ENCODE data around the gene RASSF5.

RASSF5 gene

GRCh38 chr1:206496131-206496793 is 11.1 kb upstream of the RASSF5 start:
- Mint-ChIP-seq H3K27ac (peak overlapping the region; percentile 96), H3K36me3 (peaks cover 47 to 66% of the 10 kb centered on the region in 2 donors), H3K27me3 (no peaks in the 10 kb centered on the region), H3K9me3 (no peaks in the 10 kb centered on the region), H3K4me3 (peak overlapping the region; percentile 59 to 77), H3K4me1 (peaks cover 49 to 66% of the 10 kb centered on the region in 2 donors)
- ATAC-seq (replicated peaks) (peak; percentile 82 to 86), DNase-seq (peak; percentile 44)

GRCh38 chr1:206497363-206497762 is 10.0 kb upstream of the RASSF5 start:
- Mint-ChIP-seq H3K36me3 (peaks cover 43 to 63% of the 10 kb centered on the region in 2 donors), H3K9me3 (no peaks in the 10 kb centered on the region), H3K27me3 (no peaks in the 10 kb centered on the region), H3K4me3 (peak overlapping the region; percentile 59 to 77), H3K4me1 (peaks cover 43 to 63% of the 10 kb centered on the region in 2 donors), H3K27ac (peak overlapping the region; percentile 96)
- DNase-seq: no peak
- peak; percentile 21 to 23 for ATAC-seq (replicated peaks)

GRCh38 chr1:206497774-206498173 is 9.6 kb upstream of the RASSF5 start:
- Mint-ChIP-seq H3K27me3 (no peaks in the 10 kb centered on the region), H3K36me3 (peaks cover 39 to 59% of the 10 kb centered on the region in 2 donors), H3K4me1 (peaks cover 41 to 62% of the 10 kb centered on the region in 2 donors), H3K4me3 (peak overlapping the region in 1 of 2 donors; percentile 60), H3K9me3 (no peaks in the 10 kb centered on the region), H3K27ac (no peak overlapping the region)
- ATAC-seq (replicated peaks) (no peak), DNase-seq (no peak)

- ATAC-seq (replicated peaks): no peak
- Mint-ChIP-seq H3K9me3 (no peaks in the 10 kb centered on the region), H3K27ac (peak overlapping the region; percentile 67), H3K27me3 (no peaks in the 10 kb centered on the region), H3K36me3 (peaks cover 31 to 49% of the 10 kb centered on the region in 2 donors), H3K4me3 (no peak overlapping the region), H3K4me1 (peaks cover 44 to 60% of the 10 kb centered on the region in 2 donors)
- DNase-seq: no peak
These were observed 8.6 kb upstream of the RASSF5 start for GRCh38 chr1:206498685-206499084.

GRCh38 chr1:206500046-206500445 is 7.3 kb upstream of the RASSF5 start:
- H3K9me3 Mint-ChIP-seq: no peaks in the 10 kb centered on the region
- H3K4me3 Mint-ChIP-seq: no peak overlapping the region
- H3K36me3 Mint-ChIP-seq: peaks cover 24 to 43% of the 10 kb centered on the region in 2 donors
- no peak overlapping the region for H3K27ac Mint-ChIP-seq
- H3K27me3 Mint-ChIP-seq: peaks cover 0 to 3% of the 10 kb centered on the region in 2 donors
- DNase-seq: no peak
- ATAC-seq (replicated peaks): no peak
- peaks cover 51 to 61% of the 10 kb centered on the region in 2 donors for H3K4me1 Mint-ChIP-seq

- no peak overlapping the region for H3K27ac Mint-ChIP-seq
- ATAC-seq (replicated peaks): no peak
- H3K4me1 Mint-ChIP-seq: peaks cover 50 to 61% of the 10 kb centered on the region in 2 donors
- H3K4me3 Mint-ChIP-seq: no peak overlapping the region
- no peak for DNase-seq
- H3K27me3 Mint-ChIP-seq: peaks cover 0 to 15% of the 10 kb centered on the region in 2 donors
- no peaks in the 10 kb centered on the region for H3K9me3 Mint-ChIP-seq
- peaks cover 19 to 35% of the 10 kb centered on the region in 2 donors for H3K36me3 Mint-ChIP-seq
These were observed 5.5 kb upstream of the RASSF5 start for GRCh38 chr1:206501881-206502280.

GRCh38 chr1:206502403-206502802 is 4.9 kb upstream of the RASSF5 start:
- H3K4me1 Mint-ChIP-seq: peaks cover 45 to 57% of the 10 kb centered on the region in 2 donors
- H3K27me3 Mint-ChIP-seq: peaks cover 0 to 15% of the 10 kb centered on the region in 2 donors
- no peak overlapping the region for H3K4me3 Mint-ChIP-seq
- H3K36me3 Mint-ChIP-seq: peaks cover 16 to 30% of the 10 kb centered on the region in 2 donors
- no peak overlapping the region for H3K27ac Mint-ChIP-seq
- ATAC-seq (replicated peaks): no peak
- DNase-seq: no peak
- no peaks in the 10 kb centered on the region for H3K9me3 Mint-ChIP-seq

GRCh38 chr1:206502812-206503211 is 4.5 kb upstream of the RASSF5 start:
- ATAC-seq (replicated peaks): no peak
- Mint-ChIP-seq H3K4me1 (peaks cover 40 to 55% of the 10 kb centered on the region in 2 donors), H3K9me3 (no peaks in the 10 kb centered on the region), H3K4me3 (no peak overlapping the region), H3K27me3 (peaks cover 0 to 15% of the 10 kb centered on the region in 2 donors), H3K27ac (no peak overlapping the region), H3K36me3 (peaks cover 16 to 28% of the 10 kb centered on the region in 2 donors)
- no peak for DNase-seq

GRCh38 chr1:206503591-206504362 is 3.6 kb upstream of the RASSF5 start:
- DNase-seq (peak; percentile 48), ATAC-seq (replicated peaks) (peak; percentile 41 to 69)
- peaks cover 10 to 19% of the 10 kb centered on the region in 2 donors for H3K36me3 Mint-ChIP-seq
- H3K4me1 Mint-ChIP-seq: peaks cover 40 to 55% of the 10 kb centered on the region in 2 donors
- peaks cover 6 to 20% of the 10 kb centered on the region in 2 donors for H3K27me3 Mint-ChIP-seq
- no peak overlapping the region for H3K4me3 Mint-ChIP-seq
- peak overlapping the region; percentile 3 for H3K27ac Mint-ChIP-seq
- H3K9me3 Mint-ChIP-seq: no peaks in the 10 kb centered on the region

GRCh38 chr1:206504363-206504713 is 3.0 kb upstream of the RASSF5 start:
- peak overlapping the region in 1 of 2 donors; percentile 4 for H3K4me3 Mint-ChIP-seq
- peaks cover 42 to 54% of the 10 kb centered on the region in 2 donors for H3K4me1 Mint-ChIP-seq
- H3K27me3 Mint-ChIP-seq: peaks cover 12 to 26% of the 10 kb centered on the region in 2 donors
- peak overlapping the region; percentile 3 for H3K27ac Mint-ChIP-seq
- ATAC-seq (replicated peaks) (no peak), DNase-seq (no peak)
- H3K9me3 Mint-ChIP-seq: no peaks in the 10 kb centered on the region
- peaks cover 7 to 15% of the 10 kb centered on the region in 2 donors for H3K36me3 Mint-ChIP-seq

GRCh38 chr1:206505702-206506355 is 1.5 kb upstream of the RASSF5 start:
- peaks cover 42 to 61% of the 10 kb centered on the region in 2 donors for H3K4me1 Mint-ChIP-seq
- peaks cover 19 to 36% of the 10 kb centered on the region in 2 donors for H3K27me3 Mint-ChIP-seq
- DNase-seq: no peak
- peak overlapping the region; percentile 79 to 86 for H3K4me3 Mint-ChIP-seq
- no peaks in the 10 kb centered on the region for H3K9me3 Mint-ChIP-seq
- peak overlapping the region; percentile 69 for H3K27ac Mint-ChIP-seq
- ATAC-seq (replicated peaks): no peak
- H3K36me3 Mint-ChIP-seq: peaks cover 5 to 9% of the 10 kb centered on the region in 2 donors

- DNase-seq: no peak
- peak overlapping the region; percentile 65 for H3K27ac Mint-ChIP-seq
- peak overlapping the region; percentile 79 to 86 for H3K4me3 Mint-ChIP-seq
- H3K4me1 Mint-ChIP-seq: peaks cover 41 to 69% of the 10 kb centered on the region in 2 donors
- no peaks in the 10 kb centered on the region for H3K9me3 Mint-ChIP-seq
- H3K36me3 Mint-ChIP-seq: peaks cover 4 to 5% of the 10 kb centered on the region in 2 donors
- peak; percentile 37 to 41 for ATAC-seq (replicated peaks)
- H3K27me3 Mint-ChIP-seq: peaks cover 21 to 44% of the 10 kb centered on the region in 2 donors
These were observed 687 bp upstream of the RASSF5 start for GRCh38 chr1:206506405-206507283.

- H3K4me3 Mint-ChIP-seq: peak overlapping the region; percentile 80 to 86
- ATAC-seq (replicated peaks): no peak
- H3K9me3 Mint-ChIP-seq: no peaks in the 10 kb centered on the region
- H3K27ac Mint-ChIP-seq: peak overlapping the region; percentile 82
- peaks cover 22 to 47% of the 10 kb centered on the region in 2 donors for H3K27me3 Mint-ChIP-seq
- H3K36me3 Mint-ChIP-seq: peaks cover 0 to 3% of the 10 kb centered on the region in 2 donors
- no peak for DNase-seq
- H3K4me1 Mint-ChIP-seq: peaks cover 39 to 68% of the 10 kb centered on the region in 2 donors
These were observed 979 bp downstream of the RASSF5 start for GRCh38 chr1:206508130-206508889.

Data from stimulated activated naive B cell treated with anti-CD40 and anti-IgM and Interleukin-4, amounts not matched to agents 10 μg/mL and 1 μg/mL and 100 μg/mL, for 72 hours (primary cell).